GM18511 (cell line): ENCODE data around the gene DVL2.
A peak's percentile ranks its signal among the peaks of the same experiment; 100 is the strongest.
"Not testable (repeated sequence)": the region's sequence is repeated elsewhere in the genome, so short reads cannot be mapped to it uniquely, and the experiment has no call there.

Experiments
- ATAC-seq: cut with Tn5 transposase; IDR thresholded peaks from one replicate; pipeline ENCODE4 v1.9.1; 2021; ENCODE audit warnings: mild to moderate bottlenecking, moderate library complexity; ENCODE audit not compliant: unreplicated experiment

Gene DVL2

GRCh38 chr17:7256766-7257456, 22.6 kb upstream of the DVL2 start:
- no peak for ATAC-seq

- ATAC-seq, result no peak
Observed at GRCh38 chr17:7254511-7254910, 20.2 kb upstream of the DVL2 start.

GRCh38 chr17:7253082-7253481, 18.8 kb upstream of the DVL2 start:
- ATAC-seq, result no peak

GRCh38 chr17:7252176-7253043, 18.1 kb upstream of the DVL2 start, which contains the start of gene ELP5:
Gene ELP5, plus strand, starts transcription at chr17:7252215. Its CDS starts 336 bp downstream, at chr17:7252551.
- peak; percentile 64 for ATAC-seq

GRCh38 chr17:7251661-7252175, 17.4 kb upstream of the DVL2 start, which contains the start of gene CTDNEP1:
Gene CTDNEP1, minus strand, starts transcription at chr17:7251734. Its CDS starts 438 bp downstream, at chr17:7251296.
- ATAC-seq, result peak; percentile 86

- ATAC-seq, result no peak
Observed at GRCh38 chr17:7250695-7251627, 16.6 kb upstream of the DVL2 start.

GRCh38 chr17:7249830-7250229, 15.5 kb upstream of the DVL2 start:
- no peak for ATAC-seq

- no peak for ATAC-seq
Observed at GRCh38 chr17:7249214-7249613, 14.9 kb upstream of the DVL2 start.

- ATAC-seq, result no peak
Observed at GRCh38 chr17:7248796-7249195, 14.5 kb upstream of the DVL2 start.

GRCh38 chr17:7246779-7247178, 12.5 kb upstream of the DVL2 start:
- no peak for ATAC-seq

- not testable (repeated sequence) for ATAC-seq
Observed at GRCh38 chr17:7243838-7244237, 9.5 kb upstream of the DVL2 start.

GRCh38 chr17:7243453-7243729, 9.1 kb upstream of the DVL2 start:
- ATAC-seq, result no peak

GRCh38 chr17:7242717-7243452, 8.6 kb upstream of the DVL2 start:
- peak; percentile 43 for ATAC-seq

GRCh38 chr17:7241783-7242716, 7.7 kb upstream of the DVL2 start, which contains the start of gene GABARAP:
Gene GABARAP, minus strand, starts transcription at chr17:7242449. Its CDS starts 119 bp downstream, at chr17:7242330.
- ATAC-seq, result peak; percentile 36

GRCh38 chr17:7241090-7241733, 6.9 kb upstream of the DVL2 start:
- no peak for ATAC-seq

- ATAC-seq, result no peak
Observed at GRCh38 chr17:7240375-7240774, 6.1 kb upstream of the DVL2 start.

- ATAC-seq, result peak; percentile 56
Observed at GRCh38 chr17:7239091-7240027, 5.0 kb upstream of the DVL2 start, which contains the start of gene PHF23. Gene PHF23, minus strand, starts transcription at chr17:7239457. Its CDS starts 178 bp downstream, at chr17:7239279.
